WTC11 (cell line): ENCODE results near the gene MORN5.

ENCODE experiments used
- ESRRA ChIP-seq: sonication (generic); formaldehyde crosslinking; IDR thresholded peaks from 2 replicates; pipeline ENCODE4 v1.8.1; 2022; ENCODE audit warnings: mild to moderate bottlenecking, missing genetic modification reagents, borderline replicate concordance
- NFYB ChIP-seq: sonication (generic); formaldehyde crosslinking; conservative IDR thresholded peaks from 2 replicates; pipeline ENCODE4 v1.8.0; 2022; ENCODE audit warnings: low read depth, missing genetic modification reagents
- RELA ChIP-seq: sonication (generic); formaldehyde crosslinking; IDR thresholded peaks from 2 replicates; pipeline ENCODE4 v1.8.1; 2022; ENCODE audit warnings: missing genetic modification reagents, mild to moderate bottlenecking, borderline replicate concordance
- SMAD3 ChIP-seq: sonication (generic); formaldehyde crosslinking; IDR thresholded peaks from 2 replicates; pipeline ENCODE4 v1.8.0; 2022; ENCODE audit warnings: missing genetic modification reagents, mild to moderate bottlenecking, borderline replicate concordance
- ZNF317 ChIP-seq: sonication (generic); formaldehyde crosslinking; IDR thresholded peaks from 2 replicates; pipeline ENCODE4 v1.8.1; 2023; ENCODE audit warnings: low read depth, mild to moderate bottlenecking, moderate library complexity, missing genetic modification reagents, borderline replicate concordance
- TF ChIP-seq, protein P1 (sequence below): sonication (generic); formaldehyde crosslinking; IDR thresholded peaks from 2 replicates; pipeline ENCODE4 v1.8.0; 2022; ENCODE audit warnings: mild to moderate bottlenecking, missing genetic modification reagents
- TF ChIP-seq, protein P2 (sequence below): fragments of 200-600 bp; IDR thresholded peaks from 2 replicates; pipeline ENCODE4 v1.8.0; 2022; ENCODE audit warnings: antibody characterized with exemption
- TF ChIP-seq, protein P3 (sequence below): sonication (generic); formaldehyde crosslinking; IDR thresholded peaks from 2 replicates; pipeline ENCODE4 v1.8.1; 2022; ENCODE audit warnings: mild to moderate bottlenecking, missing genetic modification reagents, moderate library complexity, borderline replicate concordance
- TF ChIP-seq, protein P4 (sequence below): sonication (generic); formaldehyde crosslinking; IDR thresholded peaks from 2 replicates; pipeline ENCODE4 v1.8.1; 2022; ENCODE audit warnings: missing genetic modification reagents, borderline replicate concordance

DNA sequence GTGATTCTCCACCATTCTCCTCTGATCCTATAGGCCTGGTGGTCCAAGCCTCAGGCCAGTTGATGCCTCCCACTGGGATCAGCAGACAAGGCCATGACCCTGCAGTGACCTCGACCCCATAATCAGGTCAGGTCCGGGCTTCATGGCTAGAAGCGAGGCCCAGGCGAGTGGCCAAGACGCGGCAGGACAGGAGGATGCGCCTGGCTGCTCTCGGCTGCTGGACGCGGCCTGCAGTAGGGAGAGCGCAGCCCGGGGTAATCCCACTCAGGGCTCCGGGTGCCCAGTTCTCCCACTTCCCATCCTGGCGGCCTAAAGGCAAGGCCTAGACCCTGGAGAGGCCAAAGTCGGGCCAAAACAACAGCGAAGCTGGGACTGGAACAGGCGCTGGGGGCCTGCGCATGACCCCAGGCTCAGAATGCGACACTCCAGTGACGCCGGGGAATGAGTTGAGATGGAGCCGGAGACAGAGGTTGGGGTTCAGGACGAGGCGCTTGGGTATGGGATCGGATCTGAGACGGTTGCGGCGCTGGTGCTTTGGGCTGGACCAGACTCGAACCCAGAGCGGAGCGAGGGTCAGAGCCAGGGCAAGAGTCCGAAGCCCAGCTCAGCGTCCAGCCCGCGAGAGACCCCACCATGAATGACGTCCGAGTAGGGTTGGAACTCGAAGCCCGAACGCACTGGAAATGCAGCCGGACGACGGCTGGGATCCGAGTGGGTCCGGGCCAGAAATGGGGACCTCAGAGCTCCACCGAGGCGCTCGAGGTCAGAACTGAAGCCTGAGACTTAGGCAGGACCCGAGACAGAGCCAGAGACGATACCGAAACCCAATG lies 65.8 kb downstream of the MORN5 start:
- TF ChIP-seq, protein P1, sequence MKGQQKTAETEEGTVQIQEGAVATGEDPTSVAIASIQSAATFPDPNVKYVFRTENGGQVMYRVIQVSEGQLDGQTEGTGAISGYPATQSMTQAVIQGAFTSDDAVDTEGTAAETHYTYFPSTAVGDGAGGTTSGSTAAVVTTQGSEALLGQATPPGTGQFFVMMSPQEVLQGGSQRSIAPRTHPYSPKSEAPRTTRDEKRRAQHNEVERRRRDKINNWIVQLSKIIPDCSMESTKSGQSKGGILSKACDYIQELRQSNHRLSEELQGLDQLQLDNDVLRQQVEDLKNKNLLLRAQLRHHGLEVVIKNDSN = no peak
- TF ChIP-seq, protein P2, sequence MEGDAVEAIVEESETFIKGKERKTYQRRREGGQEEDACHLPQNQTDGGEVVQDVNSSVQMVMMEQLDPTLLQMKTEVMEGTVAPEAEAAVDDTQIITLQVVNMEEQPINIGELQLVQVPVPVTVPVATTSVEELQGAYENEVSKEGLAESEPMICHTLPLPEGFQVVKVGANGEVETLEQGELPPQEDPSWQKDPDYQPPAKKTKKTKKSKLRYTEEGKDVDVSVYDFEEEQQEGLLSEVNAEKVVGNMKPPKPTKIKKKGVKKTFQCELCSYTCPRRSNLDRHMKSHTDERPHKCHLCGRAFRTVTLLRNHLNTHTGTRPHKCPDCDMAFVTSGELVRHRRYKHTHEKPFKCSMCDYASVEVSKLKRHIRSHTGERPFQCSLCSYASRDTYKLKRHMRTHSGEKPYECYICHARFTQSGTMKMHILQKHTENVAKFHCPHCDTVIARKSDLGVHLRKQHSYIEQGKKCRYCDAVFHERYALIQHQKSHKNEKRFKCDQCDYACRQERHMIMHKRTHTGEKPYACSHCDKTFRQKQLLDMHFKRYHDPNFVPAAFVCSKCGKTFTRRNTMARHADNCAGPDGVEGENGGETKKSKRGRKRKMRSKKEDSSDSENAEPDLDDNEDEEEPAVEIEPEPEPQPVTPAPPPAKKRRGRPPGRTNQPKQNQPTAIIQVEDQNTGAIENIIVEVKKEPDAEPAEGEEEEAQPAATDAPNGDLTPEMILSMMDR = no peak
- TF ChIP-seq, protein P3, sequence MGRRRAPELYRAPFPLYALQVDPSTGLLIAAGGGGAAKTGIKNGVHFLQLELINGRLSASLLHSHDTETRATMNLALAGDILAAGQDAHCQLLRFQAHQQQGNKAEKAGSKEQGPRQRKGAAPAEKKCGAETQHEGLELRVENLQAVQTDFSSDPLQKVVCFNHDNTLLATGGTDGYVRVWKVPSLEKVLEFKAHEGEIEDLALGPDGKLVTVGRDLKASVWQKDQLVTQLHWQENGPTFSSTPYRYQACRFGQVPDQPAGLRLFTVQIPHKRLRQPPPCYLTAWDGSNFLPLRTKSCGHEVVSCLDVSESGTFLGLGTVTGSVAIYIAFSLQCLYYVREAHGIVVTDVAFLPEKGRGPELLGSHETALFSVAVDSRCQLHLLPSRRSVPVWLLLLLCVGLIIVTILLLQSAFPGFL (CRISPR knock-in tag) = no peak
- no peak for TF ChIP-seq NFYB (CRISPR knock-in tag)
- TF ChIP-seq SMAD3 (CRISPR knock-in tag) = no peak
- TF ChIP-seq RELA (CRISPR knock-in tag) = no peak
- TF ChIP-seq ESRRA (CRISPR knock-in tag) = no peak
- TF ChIP-seq, protein P4, sequence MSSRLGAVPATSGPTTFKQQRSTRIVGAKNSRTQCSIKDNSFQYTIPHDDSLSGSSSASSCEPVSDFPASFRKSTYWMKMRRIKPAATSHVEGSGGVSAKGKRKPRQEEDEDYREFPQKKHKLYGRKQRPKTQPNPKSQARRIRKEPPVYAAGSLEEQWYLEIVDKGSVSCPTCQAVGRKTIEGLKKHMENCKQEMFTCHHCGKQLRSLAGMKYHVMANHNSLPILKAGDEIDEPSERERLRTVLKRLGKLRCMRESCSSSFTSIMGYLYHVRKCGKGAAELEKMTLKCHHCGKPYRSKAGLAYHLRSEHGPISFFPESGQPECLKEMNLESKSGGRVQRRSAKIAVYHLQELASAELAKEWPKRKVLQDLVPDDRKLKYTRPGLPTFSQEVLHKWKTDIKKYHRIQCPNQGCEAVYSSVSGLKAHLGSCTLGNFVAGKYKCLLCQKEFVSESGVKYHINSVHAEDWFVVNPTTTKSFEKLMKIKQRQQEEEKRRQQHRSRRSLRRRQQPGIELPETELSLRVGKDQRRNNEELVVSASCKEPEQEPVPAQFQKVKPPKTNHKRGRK = no peak
- no peak for TF ChIP-seq ZNF317
